Endodermal cell (in vitro differentiated cells): ENCODE measurements around the gene BAHD1. TPM values are rescaled to one million over a fixed set of nuclear protein-coding genes. Genes with fewer than 3 reads are reported as not detected.
A peak's percentile ranks its signal among the peaks of the same experiment; 100 is the strongest.

Source experiments
- DNase-seq: peaks from one replicate; pipeline ENCODE4 v3.0.0-alpha.2; 2017
- H3K27ac ChIP-seq: 2 replicates; pipeline ENCODE4 v1.5.1; 2013; ENCODE audit warnings: mild to moderate bottlenecking, low read depth, low read length, moderate library complexity
- H3K27me3 ChIP-seq: 2 replicates; pipeline ENCODE4 v1.6.1; 2013; ENCODE audit warnings: mild to moderate bottlenecking, low read length, moderate library complexity; ENCODE audit not compliant: insufficient read depth, control insufficient read depth, poor library complexity, severe bottlenecking
- H3K36me3 ChIP-seq: 2 replicates; pipeline ENCODE4 v1.7.0; 2013; ENCODE audit warnings: mild to moderate bottlenecking, low read length, moderate library complexity; ENCODE audit not compliant: control insufficient read depth, insufficient read depth
- H3K4me1 ChIP-seq: one replicate; pipeline ENCODE4 v1.7.0; 2013; ENCODE audit warnings: low read length; ENCODE audit not compliant: control insufficient read depth, insufficient read depth
- H3K4me3 ChIP-seq: 2 replicates; pipeline ENCODE4 v1.5.1; 2013; ENCODE audit warnings: mild to moderate bottlenecking, low read length, moderate library complexity
- H3K9ac ChIP-seq: 2 replicates; pipeline ENCODE4 v1.6.1; 2013; ENCODE audit warnings: mild to moderate bottlenecking, low read length, moderate library complexity; ENCODE audit not compliant: poor library complexity, severe bottlenecking; ENCODE audit errors: extremely low read depth
- H3K9me3 ChIP-seq: 2 replicates; pipeline ENCODE4 v1.6.1; 2013; ENCODE audit warnings: mild to moderate bottlenecking, low read length, moderate library complexity; ENCODE audit not compliant: control insufficient read depth
- H3K27ac Mint-ChIP-seq: 2 replicates; pipeline ENCODE4 v1.8.0; 2020; ENCODE audit warnings: mixed read lengths
- H3K27me3 Mint-ChIP-seq: 2 replicates; pipeline ENCODE4 v1.8.0; 2021; ENCODE audit warnings: mild to moderate bottlenecking, mixed read lengths; ENCODE audit not compliant: insufficient read depth
- H3K36me3 Mint-ChIP-seq: 2 replicates; pipeline ENCODE4 v1.8.0; 2020; ENCODE audit warnings: low read depth, mixed read lengths
- H3K4me1 Mint-ChIP-seq: 2 replicates; pipeline ENCODE4 v1.8.0; 2020; ENCODE audit warnings: mixed read lengths
- H3K4me3 Mint-ChIP-seq: 2 replicates; pipeline ENCODE4 v1.8.0; 2020; ENCODE audit warnings: mild to moderate bottlenecking, moderate library complexity, mixed read lengths
- H3K9me3 Mint-ChIP-seq: 2 replicates; pipeline ENCODE4 v1.8.0; 2020; ENCODE audit warnings: mild to moderate bottlenecking, mixed read lengths
- WGBS, 2 experiments: methylation state at CpG; one replicate each; pipeline versions ENCODE4 v1.1.5 to v1.1.7; 2013; ENCODE audit warnings: missing lambda C conversion rate in 2 of 2, mixed read lengths in 1 of 2; ENCODE audit not compliant: insufficient coverage in 1 of 2, insufficient read length in 1 of 2; 5-methylcytosine and 5-hydroxymethylcytosine counted together
- total RNA-seq, 2 donors: library from RNA; stranded (reverse); fragmentation: NEBNext Ultra II Directional in 1 of 2; extraction: Animal tissue kit (Norgen Biotek cat#: 25700) in 1 of 2; gene quantifications; 2 replicates in 1 of 2; 3 replicates in 1 of 2; pipeline ENCODE4 v1.2.1, GENCODE V29; 2021
- TF ChIP-seq, protein P1 (sequence below): fragments of 200-600 bp; sonication (generic); conservative IDR thresholded peaks from 2 replicates; pipeline ENCODE4 v1.5.0; 2021; ENCODE audit warnings: antibody characterized with exemption, mild to moderate bottlenecking

BAHD1 gene
- total RNA-seq, 2 donors from 2014 or later, result 23.5 to 30.1 TPM

DNA sequence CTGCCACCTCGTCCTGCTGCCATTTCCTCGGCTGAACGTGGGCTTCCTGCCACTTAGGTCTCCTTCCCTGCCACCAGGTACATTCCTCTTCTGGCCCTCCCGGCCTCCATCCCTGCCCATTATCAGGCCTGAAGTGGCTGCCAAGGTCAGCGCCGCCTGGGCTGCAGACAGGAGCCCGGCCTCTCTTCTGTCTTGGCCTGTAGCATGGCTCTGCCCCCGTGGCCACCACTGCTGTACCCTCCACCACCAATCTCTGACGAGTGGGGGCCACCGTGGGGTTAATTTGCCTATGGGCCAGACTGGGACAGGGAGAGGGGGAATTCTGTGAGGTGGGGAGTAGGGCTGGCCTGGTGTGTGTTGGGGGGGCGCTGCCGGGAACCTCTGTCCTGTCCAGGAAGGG lies 2.0 kb upstream of the BAHD1 start:
- Mint-ChIP-seq H3K4me1 (peaks cover 47% of the 10 kb centered on the region), H3K27ac (no peak overlapping the region), H3K9me3 (no peaks in the 10 kb centered on the region), H3K4me3 (peak overlapping the region; percentile 85), H3K36me3 (no peaks in the 10 kb centered on the region), H3K27me3 (peaks cover 37% of the 10 kb centered on the region)
- Histone ChIP-seq H3K27ac (no peak overlapping the region), H3K27me3 (peaks cover 48% of the 10 kb centered on the region), H3K36me3 (no peaks in the 10 kb centered on the region), H3K4me1 (peaks cover 10% of the 10 kb centered on the region), H3K4me3 (no peak overlapping the region), H3K9me3 (no peaks in the 10 kb centered on the region), H3K9ac (no peak overlapping the region)
- 49% methylated on average over 12 of the region's 12 CpGs; no CpG with 5 or more reads in 1 of the 2 experiments for WGBS, 2 experiments
- TF ChIP-seq, protein P1, sequence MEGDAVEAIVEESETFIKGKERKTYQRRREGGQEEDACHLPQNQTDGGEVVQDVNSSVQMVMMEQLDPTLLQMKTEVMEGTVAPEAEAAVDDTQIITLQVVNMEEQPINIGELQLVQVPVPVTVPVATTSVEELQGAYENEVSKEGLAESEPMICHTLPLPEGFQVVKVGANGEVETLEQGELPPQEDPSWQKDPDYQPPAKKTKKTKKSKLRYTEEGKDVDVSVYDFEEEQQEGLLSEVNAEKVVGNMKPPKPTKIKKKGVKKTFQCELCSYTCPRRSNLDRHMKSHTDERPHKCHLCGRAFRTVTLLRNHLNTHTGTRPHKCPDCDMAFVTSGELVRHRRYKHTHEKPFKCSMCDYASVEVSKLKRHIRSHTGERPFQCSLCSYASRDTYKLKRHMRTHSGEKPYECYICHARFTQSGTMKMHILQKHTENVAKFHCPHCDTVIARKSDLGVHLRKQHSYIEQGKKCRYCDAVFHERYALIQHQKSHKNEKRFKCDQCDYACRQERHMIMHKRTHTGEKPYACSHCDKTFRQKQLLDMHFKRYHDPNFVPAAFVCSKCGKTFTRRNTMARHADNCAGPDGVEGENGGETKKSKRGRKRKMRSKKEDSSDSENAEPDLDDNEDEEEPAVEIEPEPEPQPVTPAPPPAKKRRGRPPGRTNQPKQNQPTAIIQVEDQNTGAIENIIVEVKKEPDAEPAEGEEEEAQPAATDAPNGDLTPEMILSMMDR, result no peak
- DNase-seq, result peak; percentile 68

DNA sequence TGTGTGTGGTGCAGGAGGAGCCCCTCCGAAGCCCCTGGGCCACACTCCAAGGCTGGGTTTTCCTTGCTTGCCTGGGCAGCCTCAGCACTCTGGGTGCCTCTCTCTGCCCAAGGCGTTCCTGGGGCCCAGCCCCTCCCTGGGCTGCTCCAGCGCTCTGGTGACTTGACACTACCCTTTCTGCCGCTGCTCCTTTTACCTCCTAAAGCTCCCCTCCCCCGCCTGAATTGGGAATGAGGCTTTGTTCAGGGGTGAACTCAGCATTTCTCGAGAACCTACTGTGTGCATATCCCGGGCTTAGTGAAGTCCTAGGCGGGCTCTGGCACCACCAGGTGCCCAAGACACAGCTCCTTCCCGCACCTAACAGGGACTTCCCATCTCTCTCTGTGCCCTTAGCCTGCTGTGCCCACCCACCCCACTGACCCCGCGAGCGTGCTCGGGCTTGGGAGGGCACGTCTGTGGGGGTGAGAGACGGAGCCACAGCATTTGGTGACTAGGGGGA lies 1.2 kb upstream of the BAHD1 start:
- Histone ChIP-seq H3K36me3 (no peaks in the 10 kb centered on the region), H3K27me3 (peaks cover 40% of the 10 kb centered on the region), H3K4me3 (peak overlapping the region; percentile 88), H3K9me3 (no peaks in the 10 kb centered on the region), H3K9ac (peak overlapping the region; percentile 47), H3K27ac (no peak overlapping the region), H3K4me1 (peaks cover 11% of the 10 kb centered on the region)
- no peaks in the 10 kb centered on the region for H3K36me3 Mint-ChIP-seq
- H3K9me3 Mint-ChIP-seq, result no peaks in the 10 kb centered on the region
- peak overlapping the region; percentile 94 for H3K27ac Mint-ChIP-seq
- 2 to 4% methylated on average over 5 to 15 of the region's 15 CpGs for WGBS, 2 experiments
- peaks cover 29% of the 10 kb centered on the region for H3K27me3 Mint-ChIP-seq
- peak overlapping the region; percentile 85 for H3K4me3 Mint-ChIP-seq
- peaks cover 55% of the 10 kb centered on the region for H3K4me1 Mint-ChIP-seq
- TF ChIP-seq, protein P1, result no peak
- DNase-seq, result peak; percentile 89

DNA sequence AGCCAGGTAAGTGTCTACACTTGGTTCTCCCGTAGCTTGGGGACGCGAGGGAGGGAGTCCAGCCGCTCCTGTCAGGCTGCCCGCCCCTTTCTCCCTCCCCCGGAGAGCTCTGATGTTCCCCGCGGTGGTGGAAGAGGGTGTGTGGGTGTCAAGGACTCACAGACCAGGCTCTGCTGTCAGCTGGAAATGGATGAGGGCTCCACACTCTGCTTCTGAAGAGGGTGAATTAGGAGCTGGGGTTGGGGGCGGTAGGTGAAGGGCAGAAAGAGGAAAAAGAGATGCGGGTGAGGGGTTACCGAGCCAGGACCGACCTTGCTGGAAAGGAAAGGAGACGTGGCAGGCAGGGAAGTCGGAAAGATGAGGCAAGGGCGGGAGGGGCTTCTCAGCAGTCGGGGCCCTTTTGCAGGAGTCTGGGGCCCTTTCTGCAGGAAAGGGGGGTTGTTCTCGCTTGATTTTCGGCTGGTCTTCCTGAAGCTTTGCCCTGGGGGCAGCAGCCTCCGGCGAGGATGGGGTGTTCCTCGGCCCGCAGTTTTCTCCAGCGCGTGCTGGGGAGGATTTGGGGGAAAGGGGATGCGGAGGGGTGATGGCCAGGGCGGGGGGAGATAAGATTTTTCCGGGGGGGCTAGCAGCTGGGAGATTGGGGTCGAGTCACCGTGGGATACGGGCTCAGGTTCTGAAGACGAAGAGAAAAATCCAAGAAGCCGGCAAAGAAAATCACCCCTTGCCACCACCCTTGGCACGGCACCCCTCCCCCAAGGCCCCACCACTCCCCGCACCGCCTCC lies 602 bp upstream of the BAHD1 start:
- peaks cover 14% of the 10 kb centered on the region for H3K4me1 ChIP-seq
- peaks cover 57% of the 10 kb centered on the region for H3K4me1 Mint-ChIP-seq
- H3K4me3 Mint-ChIP-seq, result peak overlapping the region; percentile 85
- H3K9me3 Mint-ChIP-seq, result no peaks in the 10 kb centered on the region
- TF ChIP-seq, protein P1, result peak; percentile 21
- no peaks in the 10 kb centered on the region for H3K36me3 Mint-ChIP-seq
- no peak overlapping the region for H3K27ac ChIP-seq
- H3K4me3 ChIP-seq, result peak overlapping the region; percentile 88
- WGBS, 2 experiments, result 0% methylated on average over 11 to 30 of the region's 35 CpGs
- peak overlapping the region; percentile 94 for H3K27ac Mint-ChIP-seq
- DNase-seq, result peak; percentile 84
- H3K36me3 ChIP-seq, result no peaks in the 10 kb centered on the region
- H3K27me3 ChIP-seq, result peaks cover 33% of the 10 kb centered on the region
- H3K9me3 ChIP-seq, result no peaks in the 10 kb centered on the region
- peak overlapping the region; percentile 47 for H3K9ac ChIP-seq
- H3K27me3 Mint-ChIP-seq, result peaks cover 23% of the 10 kb centered on the region
